PC-9 (cell line): ENCODE data around the gene TRAPPC3L.

Experiments used
- CTCF ChIP-seq: fragments of 200-600 bp; sonication (generic); conservative IDR thresholded peaks from 2 replicates; pipeline ENCODE4 v1.6.1; 2017; ENCODE audit warnings: mixed run types, antibody characterized with exemption, mild to moderate bottlenecking, moderate library complexity
- EZH2 ChIP-seq: fragments of 200-600 bp; sonication (generic); IDR thresholded peaks from 2 replicates; pipeline ENCODE4 v1.8.0; 2017; ENCODE audit warnings: antibody characterized with exemption, low read depth

- TF ChIP-seq CTCF (no peak), EZH2 (no peak)
These were observed 89.4 kb downstream of the TRAPPC3L start for GRCh38 chr6:116456106-116456505.
